Measurements from ENCODE around the gene BACH2. TPM values are rescaled to one million over a fixed set of nuclear protein-coding genes. Genes with fewer than 3 reads are reported as not detected.

Gene BACH2
- total RNA-seq, 2 donors from 2014 or later = 5.2 to 5.7 TPM

DNA sequence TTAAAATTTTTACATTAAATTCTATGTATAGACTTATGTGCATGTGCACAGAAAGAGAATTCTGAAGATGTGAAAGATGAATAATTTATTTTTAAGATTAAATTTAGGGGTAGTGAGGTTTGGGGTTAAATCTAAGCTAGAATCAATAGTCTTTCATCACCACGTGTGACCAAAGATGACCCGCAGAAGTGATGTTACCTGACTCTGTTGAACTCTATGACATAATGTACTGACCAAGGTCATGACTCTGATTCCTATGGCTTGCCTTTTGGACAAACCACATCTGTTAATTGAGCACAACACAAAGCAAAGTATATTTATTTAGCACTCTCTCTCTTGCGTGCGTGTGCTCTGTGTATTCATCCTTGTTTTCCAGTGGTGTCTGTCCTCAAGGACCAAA, 150.6 kb downstream of the BACH2 start:
- Histone ChIP-seq H3K27ac (no peak overlapping the region), H3K27me3 (replicated peaks; ENCODE audit: insufficient read depth) (no peaks in the 10 kb centered on the region), H3K4me3 (no peak overlapping the region), H3K9me3 (no peaks in the 10 kb centered on the region), H3K36me3 (no peaks in the 10 kb centered on the region), H3K4me1 (replicated peaks) (no peaks in the 10 kb centered on the region)
- 96% methylated on average over 4 of the region's 4 CpGs for WGBS
- intact Hi-C loops (cut with DNase I) = no loop called here
- TF ChIP-seq POLR2A (IDR thresholded peaks at IDR 0.05) = no peak
- DNase-seq (ENCODE audit: low spot score) = no peak

DNA sequence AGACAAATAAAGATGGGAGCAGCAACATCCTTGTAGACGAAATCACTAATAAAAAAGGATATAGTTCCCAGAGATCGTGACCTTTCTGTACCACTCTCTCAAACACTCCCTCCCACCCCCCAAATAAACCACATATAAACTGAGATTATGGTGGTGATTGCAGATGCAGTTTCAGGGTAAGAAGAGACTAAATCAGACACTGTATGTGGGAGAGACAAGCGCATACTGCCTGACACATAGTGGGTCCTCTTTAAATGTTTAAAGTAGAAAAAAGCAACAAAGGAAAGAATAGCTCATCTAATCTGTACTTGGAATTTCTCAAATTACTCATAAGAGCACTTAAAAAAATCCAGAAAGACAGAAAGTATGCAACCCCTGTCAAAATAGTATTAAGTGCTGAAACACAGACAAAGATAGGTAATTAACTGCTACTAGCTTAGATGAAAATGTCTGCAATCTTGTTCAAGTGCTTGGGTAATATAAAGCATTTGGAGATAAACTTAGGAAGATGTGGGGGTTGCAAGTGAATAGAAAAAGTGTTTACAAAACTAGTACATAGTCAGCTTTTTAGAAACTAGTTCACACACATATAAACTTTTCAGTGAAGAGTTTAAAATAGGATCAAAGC, 151.6 kb downstream of the BACH2 start:
- intact Hi-C loops (cut with DNase I) = no loop called here
- no peak overlapping the region for H3K4me3 ChIP-seq
- no peaks in the 10 kb centered on the region for H3K9me3 ChIP-seq
- H3K27ac ChIP-seq = no peak overlapping the region
- no peak for DNase-seq (ENCODE audit: low spot score)
- 67% methylated on average over 3 of the region's 3 CpGs for WGBS
- no peaks in the 10 kb centered on the region for H3K4me1 ChIP-seq (replicated peaks)
- no peaks in the 10 kb centered on the region for H3K27me3 ChIP-seq (replicated peaks; ENCODE audit: insufficient read depth)
- TF ChIP-seq POLR2A (IDR thresholded peaks at IDR 0.05) (no peak), POLR2AphosphoS5 (IDR thresholded peaks at IDR 0.05) (no peak)
- TF ChIP-seq, protein P1, sequence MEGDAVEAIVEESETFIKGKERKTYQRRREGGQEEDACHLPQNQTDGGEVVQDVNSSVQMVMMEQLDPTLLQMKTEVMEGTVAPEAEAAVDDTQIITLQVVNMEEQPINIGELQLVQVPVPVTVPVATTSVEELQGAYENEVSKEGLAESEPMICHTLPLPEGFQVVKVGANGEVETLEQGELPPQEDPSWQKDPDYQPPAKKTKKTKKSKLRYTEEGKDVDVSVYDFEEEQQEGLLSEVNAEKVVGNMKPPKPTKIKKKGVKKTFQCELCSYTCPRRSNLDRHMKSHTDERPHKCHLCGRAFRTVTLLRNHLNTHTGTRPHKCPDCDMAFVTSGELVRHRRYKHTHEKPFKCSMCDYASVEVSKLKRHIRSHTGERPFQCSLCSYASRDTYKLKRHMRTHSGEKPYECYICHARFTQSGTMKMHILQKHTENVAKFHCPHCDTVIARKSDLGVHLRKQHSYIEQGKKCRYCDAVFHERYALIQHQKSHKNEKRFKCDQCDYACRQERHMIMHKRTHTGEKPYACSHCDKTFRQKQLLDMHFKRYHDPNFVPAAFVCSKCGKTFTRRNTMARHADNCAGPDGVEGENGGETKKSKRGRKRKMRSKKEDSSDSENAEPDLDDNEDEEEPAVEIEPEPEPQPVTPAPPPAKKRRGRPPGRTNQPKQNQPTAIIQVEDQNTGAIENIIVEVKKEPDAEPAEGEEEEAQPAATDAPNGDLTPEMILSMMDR (IDR thresholded peaks at IDR 0.05) = no peak
- H3K36me3 ChIP-seq = no peaks in the 10 kb centered on the region

DNA sequence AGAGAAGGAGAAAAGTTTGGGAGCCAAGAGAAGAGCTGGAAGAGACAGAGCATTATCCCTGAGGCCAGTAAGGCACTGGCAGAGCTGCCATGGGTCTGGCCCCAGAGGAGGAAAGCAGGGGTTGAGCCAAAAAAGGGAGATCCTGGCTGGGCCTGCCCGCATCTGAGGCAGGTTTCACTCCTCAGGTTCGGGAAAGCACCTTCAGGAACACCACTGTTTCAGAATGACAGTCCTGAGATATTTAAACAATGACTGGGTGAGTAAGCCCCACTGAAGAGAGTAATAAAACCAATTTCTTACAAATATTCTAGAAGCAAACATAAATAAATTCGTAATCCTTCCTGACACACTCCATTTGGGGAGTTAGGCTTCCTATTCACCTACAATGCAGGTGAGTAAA, 152.2 kb downstream of the BACH2 start:
- no peaks in the 10 kb centered on the region for H3K36me3 ChIP-seq
- intact Hi-C loops (cut with DNase I) = no loop called here
- no peak for TF ChIP-seq POLR2A (IDR thresholded peaks at IDR 0.05)
- TF ChIP-seq, protein P1 (IDR thresholded peaks at IDR 0.05) = no peak
- TF ChIP-seq POLR2AphosphoS5 (IDR thresholded peaks at IDR 0.05) = no peak
- 44% methylated on average over 3 of the region's 3 CpGs for WGBS
- H3K4me3 ChIP-seq = no peak overlapping the region
- DNase-seq (ENCODE audit: low spot score) = no peak
- no peak overlapping the region for H3K27ac ChIP-seq
- no peaks in the 10 kb centered on the region for H3K27me3 ChIP-seq (replicated peaks; ENCODE audit: insufficient read depth)
- no peaks in the 10 kb centered on the region for H3K4me1 ChIP-seq (replicated peaks)
- no peaks in the 10 kb centered on the region for H3K9me3 ChIP-seq

DNA sequence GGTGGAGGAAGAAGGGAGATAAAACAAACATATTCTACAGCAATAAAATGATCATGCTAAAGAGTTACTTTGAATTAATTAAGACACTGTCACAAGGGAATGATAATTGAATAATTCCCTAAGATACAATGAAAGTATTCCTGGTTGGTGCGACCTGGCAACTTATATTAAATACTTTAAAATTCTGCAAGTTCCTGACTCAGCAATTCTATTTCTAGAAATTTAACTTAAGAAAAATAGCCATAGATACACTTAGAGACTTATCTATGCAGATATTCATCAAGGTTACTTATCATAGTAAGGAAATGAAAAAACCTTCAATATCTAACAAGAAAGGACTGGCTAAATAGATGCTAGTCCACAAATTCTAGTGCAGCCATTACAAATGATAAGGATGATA, 156.0 kb downstream of the BACH2 start:
- H3K9me3 ChIP-seq = no peaks in the 10 kb centered on the region
- WGBS = 97% methylated on average over 1 of the region's 1 CpG
- DNase-seq (ENCODE audit: low spot score) = no peak
- intact Hi-C loops (cut with DNase I) = no loop called here
- no peaks in the 10 kb centered on the region for H3K27me3 ChIP-seq (replicated peaks; ENCODE audit: insufficient read depth)
- no peak overlapping the region for H3K4me3 ChIP-seq
- H3K27ac ChIP-seq = no peak overlapping the region
- TF ChIP-seq POLR2AphosphoS5 (IDR thresholded peaks at IDR 0.05) = no peak
- no peak for TF ChIP-seq POLR2A (IDR thresholded peaks at IDR 0.05)
- no peaks in the 10 kb centered on the region for H3K36me3 ChIP-seq
- H3K4me1 ChIP-seq (replicated peaks) = no peaks in the 10 kb centered on the region

DNA sequence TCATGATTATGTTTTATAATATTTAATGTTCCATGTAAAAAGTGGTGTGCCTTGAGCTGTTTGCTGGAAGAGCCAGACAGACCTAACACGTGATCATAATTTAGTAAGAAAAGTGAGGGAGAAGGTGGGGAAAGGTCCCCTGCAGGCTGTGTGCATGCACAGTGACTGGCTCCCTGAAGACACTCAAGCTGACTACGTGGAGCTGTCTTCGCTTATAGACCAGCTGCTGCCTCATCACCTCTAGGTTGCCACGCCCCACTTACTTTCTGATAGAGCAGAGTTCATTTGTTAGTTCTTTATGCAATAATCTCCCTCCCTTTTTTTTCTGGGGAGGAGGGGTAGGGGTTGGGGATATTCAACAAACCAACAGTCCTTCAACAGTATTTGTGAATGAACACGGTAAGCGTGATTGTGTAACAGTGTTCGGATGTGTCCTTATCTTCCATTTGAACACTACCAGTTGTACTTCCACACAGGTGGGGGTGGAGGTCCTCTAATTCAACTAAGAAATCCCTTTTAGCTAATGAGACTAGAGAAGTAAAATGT, 157.3 kb downstream of the BACH2 start:
- WGBS = 95% methylated on average over 7 of the region's 7 CpGs
- H3K4me3 ChIP-seq = no peak overlapping the region
- TF ChIP-seq POLR2AphosphoS5 (IDR thresholded peaks at IDR 0.05) (no peak), POLR2A (IDR thresholded peaks at IDR 0.05) (no peak)
- TF ChIP-seq, protein P1 (IDR thresholded peaks at IDR 0.05) = no peak
- no peak for DNase-seq (ENCODE audit: low spot score)
- H3K36me3 ChIP-seq = no peaks in the 10 kb centered on the region
- no peaks in the 10 kb centered on the region for H3K9me3 ChIP-seq
- intact Hi-C loops (cut with DNase I) = loop anchor here (5.0 kb wide), 1 partner anchor 53 kb away; no protein-coding TSS in a partner anchor
- H3K4me1 ChIP-seq (replicated peaks) = no peaks in the 10 kb centered on the region
- H3K27me3 ChIP-seq (replicated peaks; ENCODE audit: insufficient read depth) = no peaks in the 10 kb centered on the region
- no peak overlapping the region for H3K27ac ChIP-seq
